HG02973 (cell line): ENCODE results near the gene PTPN5.
A peak's percentile ranks its signal among the peaks of the same experiment; 100 is the strongest.
"Not testable (repeated sequence)": the region's sequence is repeated elsewhere in the genome, so short reads cannot be mapped to it uniquely, and the experiment has no call there.

ENCODE experiments used
- ATAC-seq: cut with Tn5 transposase; IDR thresholded peaks from one replicate; pipeline ENCODE4 v1.9.1; 2021; ENCODE audit warnings: moderate library complexity; ENCODE audit not compliant: unreplicated experiment

The PTPN5 gene

GRCh38 chr11:18791207-18791968, at the start of gene PTPN5:
PTPN5 (minus strand) TSS chr11:18791798; CDS start chr11:18771958, 19,840 bp downstream.
- no peak for ATAC-seq

- no peak for ATAC-seq
Measured at GRCh38 chr11:18836417-18836816, 44.8 kb upstream of the PTPN5 start.

- no peak for ATAC-seq
Measured at GRCh38 chr11:18834754-18835466, 43.3 kb upstream of the PTPN5 start.

- ATAC-seq = not testable (repeated sequence)
Measured at GRCh38 chr11:18820160-18820559, 28.6 kb upstream of the PTPN5 start.

- no peak for ATAC-seq
Measured at GRCh38 chr11:18804199-18804999, 12.8 kb upstream of the PTPN5 start.

- ATAC-seq = no peak
Measured at GRCh38 chr11:18802381-18803257, 11.0 kb upstream of the PTPN5 start.

GRCh38 chr11:18798799-18799469, 7.3 kb upstream of the PTPN5 start:
- ATAC-seq = no peak

- ATAC-seq = no peak
Measured at GRCh38 chr11:18794956-18795355, 3.4 kb upstream of the PTPN5 start.

- no peak for ATAC-seq
Measured at GRCh38 chr11:18792827-18793226, 1.2 kb upstream of the PTPN5 start.

- no peak for ATAC-seq
Measured at GRCh38 chr11:18791969-18792628, 501 bp upstream of the PTPN5 start.

GRCh38 chr11:18790883-18791206, 753 bp downstream of the PTPN5 start:
- no peak for ATAC-seq

GRCh38 chr11:18789942-18790341, 1.7 kb downstream of the PTPN5 start:
- no peak for ATAC-seq

GRCh38 chr11:18785411-18785810, 6.2 kb downstream of the PTPN5 start:
- no peak for ATAC-seq

- no peak for ATAC-seq
Measured at GRCh38 chr11:18780896-18781295, 10.7 kb downstream of the PTPN5 start.

- ATAC-seq = no peak
Measured at GRCh38 chr11:18780329-18780728, 11.3 kb downstream of the PTPN5 start.

- no peak for ATAC-seq
Measured at GRCh38 chr11:18778468-18778867, 13.1 kb downstream of the PTPN5 start.

GRCh38 chr11:18776324-18776723, 15.3 kb downstream of the PTPN5 start:
- no peak for ATAC-seq

- peak; percentile 88 for ATAC-seq
Measured at GRCh38 chr11:18775492-18776292, 15.9 kb downstream of the PTPN5 start.

GRCh38 chr11:18774801-18775200, 16.8 kb downstream of the PTPN5 start:
- no peak for ATAC-seq
